ENCODE data around the gene TSPAN15. TPM values are rescaled to one million over a fixed set of nuclear protein-coding genes. Genes with fewer than 3 reads are reported as not detected.

TSPAN15 gene
- total and polyA plus RNA-seq, 3 donors from 2014 or later, result 29.7 to 37.5 (median 35.3) TPM

DNA sequence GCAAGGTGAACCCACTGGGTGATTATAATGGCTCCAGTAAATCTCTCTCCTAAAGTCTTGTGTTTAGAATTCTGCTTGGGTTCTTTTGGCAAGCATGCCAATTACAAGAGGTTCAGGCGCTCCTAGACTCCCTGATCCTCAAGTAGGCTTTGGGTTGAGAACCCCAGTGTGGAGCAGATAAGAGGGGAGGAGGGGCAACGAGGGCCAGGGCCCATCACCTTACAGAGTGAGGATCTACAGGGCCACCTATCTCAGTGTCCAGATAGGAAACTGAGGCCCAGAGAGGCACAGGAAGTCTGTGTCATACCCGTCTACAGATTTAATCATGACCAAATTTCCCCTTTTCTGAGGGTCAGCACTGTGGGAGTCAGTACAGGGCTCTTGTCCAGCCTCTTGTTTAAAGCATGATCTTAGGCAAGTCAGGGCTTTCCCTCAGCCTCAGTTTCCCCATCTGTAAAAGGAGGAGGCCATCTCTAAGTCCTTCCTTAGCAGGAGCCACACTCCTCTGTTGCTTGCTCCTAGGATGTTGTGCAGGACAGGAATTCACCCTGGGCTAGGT is 39.0 kb upstream of the TSPAN15 start:
- 79 to 89% methylated on average over 3 of the region's 3 CpGs for WGBS, 2 donors
- TF ChIP-seq, protein P1, sequence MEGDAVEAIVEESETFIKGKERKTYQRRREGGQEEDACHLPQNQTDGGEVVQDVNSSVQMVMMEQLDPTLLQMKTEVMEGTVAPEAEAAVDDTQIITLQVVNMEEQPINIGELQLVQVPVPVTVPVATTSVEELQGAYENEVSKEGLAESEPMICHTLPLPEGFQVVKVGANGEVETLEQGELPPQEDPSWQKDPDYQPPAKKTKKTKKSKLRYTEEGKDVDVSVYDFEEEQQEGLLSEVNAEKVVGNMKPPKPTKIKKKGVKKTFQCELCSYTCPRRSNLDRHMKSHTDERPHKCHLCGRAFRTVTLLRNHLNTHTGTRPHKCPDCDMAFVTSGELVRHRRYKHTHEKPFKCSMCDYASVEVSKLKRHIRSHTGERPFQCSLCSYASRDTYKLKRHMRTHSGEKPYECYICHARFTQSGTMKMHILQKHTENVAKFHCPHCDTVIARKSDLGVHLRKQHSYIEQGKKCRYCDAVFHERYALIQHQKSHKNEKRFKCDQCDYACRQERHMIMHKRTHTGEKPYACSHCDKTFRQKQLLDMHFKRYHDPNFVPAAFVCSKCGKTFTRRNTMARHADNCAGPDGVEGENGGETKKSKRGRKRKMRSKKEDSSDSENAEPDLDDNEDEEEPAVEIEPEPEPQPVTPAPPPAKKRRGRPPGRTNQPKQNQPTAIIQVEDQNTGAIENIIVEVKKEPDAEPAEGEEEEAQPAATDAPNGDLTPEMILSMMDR (IDR thresholded peaks at IDR 0.05), result no peak
- no peak for TF ChIP-seq POLR2A (IDR thresholded peaks at IDR 0.05)
- H3K27me3 ChIP-seq, result no peaks in the 10 kb centered on the region
- H3K36me3 ChIP-seq (ENCODE audit: low read depth, missing control alignments), result no peaks in the 10 kb centered on the region
- H3K9me3 ChIP-seq, result no peaks in the 10 kb centered on the region
- H3K27ac ChIP-seq, result no peak overlapping the region
- DNase-seq, result no peak
- peaks cover 12% of the 10 kb centered on the region for H3K4me1 ChIP-seq
- H3K4me3 ChIP-seq, result no peak overlapping the region
- intact Hi-C loops (cut with DNase I; ENCODE audit: low total_unique reads), result no loop called here

DNA sequence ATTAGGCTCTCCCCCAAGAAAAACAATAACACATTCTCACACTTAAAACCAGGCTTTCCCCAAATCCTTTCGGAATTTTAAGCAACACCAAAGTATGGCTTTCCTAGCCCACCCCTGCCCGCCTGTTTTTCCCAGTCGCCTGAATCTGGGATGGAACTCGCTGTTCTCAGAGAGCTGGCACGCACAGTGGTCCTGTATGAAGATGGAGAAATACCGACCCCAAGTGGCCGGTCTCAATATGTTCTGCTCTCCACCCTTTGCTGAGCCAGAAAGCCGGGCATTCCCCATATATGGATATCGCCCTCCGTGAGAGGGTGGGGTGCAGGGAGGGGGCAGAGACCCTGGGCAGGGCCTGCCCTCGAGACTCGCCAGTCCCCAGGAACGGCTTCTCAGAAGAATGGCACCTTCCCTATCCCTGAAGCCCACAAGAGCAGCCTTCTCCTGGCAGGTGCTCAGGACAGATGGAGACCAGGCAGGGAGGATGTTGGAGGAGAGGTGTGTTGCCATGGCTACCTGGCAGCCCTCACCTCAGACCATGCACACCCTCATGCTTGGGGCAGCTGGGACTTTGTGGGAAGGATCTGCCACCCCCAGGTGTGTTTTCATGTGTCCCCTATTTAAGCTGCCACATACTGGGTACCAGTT is 37.9 kb upstream of the TSPAN15 start:
- Histone ChIP-seq H3K4me3 (no peak overlapping the region), H3K9me3 (no peaks in the 10 kb centered on the region), H3K27ac (no peak overlapping the region), H3K27me3 (no peaks in the 10 kb centered on the region), H3K4me1 (peaks cover 4% of the 10 kb centered on the region), H3K36me3 (ENCODE audit: low read depth, missing control alignments) (no peaks in the 10 kb centered on the region)
- peak; percentile 90 for DNase-seq
- intact Hi-C loops (cut with DNase I; ENCODE audit: low total_unique reads), result no loop called here
- 20 to 46% methylated on average over 7 to 13 of the region's 13 CpGs for WGBS, 2 donors
- TF ChIP-seq POLR2A (IDR thresholded peaks at IDR 0.05), result no peak
- TF ChIP-seq, protein P1 (IDR thresholded peaks at IDR 0.05), result peak; percentile 68 to 73 (median 69)

DNA sequence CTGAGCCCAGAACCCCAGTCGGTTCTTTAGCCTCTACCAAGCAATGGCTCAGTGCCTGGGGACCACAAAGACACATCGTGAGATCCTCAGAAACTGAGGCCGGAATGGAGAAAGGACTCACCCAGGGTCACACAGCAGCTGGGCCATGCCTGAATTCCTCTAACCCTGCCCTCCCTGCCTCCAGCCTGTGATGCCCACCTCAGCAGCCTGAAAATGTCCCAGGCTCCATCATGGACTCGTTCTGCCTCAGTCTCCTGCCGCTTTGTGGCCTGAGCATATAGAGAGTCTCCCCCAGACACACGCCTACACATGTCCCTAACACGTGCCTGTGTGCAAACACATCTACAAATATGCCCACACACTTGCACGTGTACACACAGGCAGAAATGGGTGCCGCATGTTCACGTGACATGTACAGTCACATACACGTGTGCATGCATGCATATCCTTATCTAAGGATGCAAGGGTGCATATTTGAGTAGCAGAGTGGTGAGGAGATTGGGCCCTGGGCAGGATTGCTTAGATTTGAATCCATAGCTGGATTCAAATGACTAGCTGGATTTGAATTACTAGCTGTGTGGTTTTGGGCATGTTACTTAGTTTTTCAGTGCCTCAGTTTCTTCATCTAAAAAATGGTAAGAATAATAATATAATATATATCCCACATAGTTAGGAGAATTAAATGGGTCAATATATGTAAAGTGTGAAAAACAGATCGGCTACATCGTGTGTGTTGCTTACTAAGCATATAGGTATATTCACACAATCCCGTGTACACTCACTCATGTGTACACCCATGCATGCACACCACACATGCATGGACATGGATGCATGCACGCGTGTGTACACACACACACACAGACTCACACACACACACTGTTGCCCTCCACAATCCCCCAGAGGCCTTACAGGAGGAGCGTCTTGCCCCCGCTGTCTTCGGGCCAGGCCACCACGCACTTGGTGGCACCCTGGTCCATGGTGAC is 36.9 kb upstream of the TSPAN15 start:
- Histone ChIP-seq H3K36me3 (ENCODE audit: low read depth, missing control alignments) (no peaks in the 10 kb centered on the region), H3K4me1 (peaks cover 3% of the 10 kb centered on the region), H3K4me3 (no peak overlapping the region), H3K27me3 (no peaks in the 10 kb centered on the region), H3K9me3 (no peaks in the 10 kb centered on the region), H3K27ac (no peak overlapping the region)
- no peak for DNase-seq
- intact Hi-C loops (cut with DNase I; ENCODE audit: low total_unique reads), result no loop called here
- TF ChIP-seq, protein P1 (IDR thresholded peaks at IDR 0.05), result no peak
- TF ChIP-seq POLR2A (IDR thresholded peaks at IDR 0.05), result no peak
- WGBS, 2 donors, result 87 to 89% methylated on average over 20 of the region's 20 CpGs

DNA sequence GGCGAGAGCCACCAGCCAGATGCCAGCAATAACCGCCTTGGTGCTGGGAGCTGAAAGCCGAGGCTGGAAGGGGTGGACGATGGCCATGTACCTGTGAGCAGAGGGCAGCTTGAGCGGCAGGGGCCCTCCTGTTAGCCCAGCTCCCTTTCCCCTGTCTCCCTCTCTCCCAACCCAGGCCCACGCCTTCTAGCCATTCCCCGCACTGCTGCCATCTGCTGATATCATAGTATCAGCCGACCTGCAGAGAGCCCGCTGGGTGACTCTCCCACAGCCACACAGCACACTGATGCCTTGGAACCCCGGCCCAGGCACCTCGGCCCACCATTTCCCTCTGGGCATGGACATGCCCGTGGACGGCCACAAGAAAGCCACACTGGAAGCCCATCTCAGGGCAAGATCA is 36.2 kb upstream of the TSPAN15 start:
- intact Hi-C loops (cut with DNase I; ENCODE audit: low total_unique reads), result no loop called here
- TF ChIP-seq, protein P1 (IDR thresholded peaks at IDR 0.05), result no peak
- TF ChIP-seq POLR2A (IDR thresholded peaks at IDR 0.05), result no peak
- peaks cover 3% of the 10 kb centered on the region for H3K4me1 ChIP-seq
- no peak overlapping the region for H3K4me3 ChIP-seq
- H3K9me3 ChIP-seq, result no peaks in the 10 kb centered on the region
- no peaks in the 10 kb centered on the region for H3K36me3 ChIP-seq (ENCODE audit: low read depth, missing control alignments)
- H3K27ac ChIP-seq, result no peak overlapping the region
- no peaks in the 10 kb centered on the region for H3K27me3 ChIP-seq
- 88% methylated on average over 8 to 13 of the region's 13 CpGs for WGBS, 2 donors
- no peak for DNase-seq

All from testis (tissue), 3 donors.